ENCODE measurements around the gene CFAP61. TPM values are rescaled to one million over a fixed set of nuclear protein-coding genes. Genes with fewer than 3 reads are reported as not detected.

Gene CFAP61
- total RNA-seq, 4 donors from 2014 or later: 17.1 to 94.8 (median 41.4) TPM

GRCh38 chr20:20363434-20363798, 311.1 kb downstream of the CFAP61 start:
- no peaks in the 10 kb centered on the region for H3K36me3 ChIP-seq
- no peak for DNase-seq
- in situ Hi-C loops (cut with MboI; ENCODE audit: low sequenced_read_pairs in 4 of 4): no loop called here
- ATAC-seq: no peak
- H3K9me3 ChIP-seq: no peaks in the 10 kb centered on the region
- peaks cover 3 to 8% of the 10 kb centered on the region in 2 donors for H3K4me1 ChIP-seq
- intact Hi-C loops (cut with DNase I; ENCODE audit: low total_unique reads): no loop called here
- peaks cover 49 to 56% (median 53%) of the 10 kb centered on the region in 3 donors for H3K27me3 ChIP-seq
- H3K27ac ChIP-seq: no peak overlapping the region
- no peak overlapping the region for H3K4me3 ChIP-seq
- TF ChIP-seq, protein P1, sequence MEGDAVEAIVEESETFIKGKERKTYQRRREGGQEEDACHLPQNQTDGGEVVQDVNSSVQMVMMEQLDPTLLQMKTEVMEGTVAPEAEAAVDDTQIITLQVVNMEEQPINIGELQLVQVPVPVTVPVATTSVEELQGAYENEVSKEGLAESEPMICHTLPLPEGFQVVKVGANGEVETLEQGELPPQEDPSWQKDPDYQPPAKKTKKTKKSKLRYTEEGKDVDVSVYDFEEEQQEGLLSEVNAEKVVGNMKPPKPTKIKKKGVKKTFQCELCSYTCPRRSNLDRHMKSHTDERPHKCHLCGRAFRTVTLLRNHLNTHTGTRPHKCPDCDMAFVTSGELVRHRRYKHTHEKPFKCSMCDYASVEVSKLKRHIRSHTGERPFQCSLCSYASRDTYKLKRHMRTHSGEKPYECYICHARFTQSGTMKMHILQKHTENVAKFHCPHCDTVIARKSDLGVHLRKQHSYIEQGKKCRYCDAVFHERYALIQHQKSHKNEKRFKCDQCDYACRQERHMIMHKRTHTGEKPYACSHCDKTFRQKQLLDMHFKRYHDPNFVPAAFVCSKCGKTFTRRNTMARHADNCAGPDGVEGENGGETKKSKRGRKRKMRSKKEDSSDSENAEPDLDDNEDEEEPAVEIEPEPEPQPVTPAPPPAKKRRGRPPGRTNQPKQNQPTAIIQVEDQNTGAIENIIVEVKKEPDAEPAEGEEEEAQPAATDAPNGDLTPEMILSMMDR (IDR thresholded peaks at IDR 0.05 in 4 of 5, conservative IDR thresholded peaks at IDR 0.05 in 1 of 5): no peak
- TF ChIP-seq POLR2A (IDR thresholded peaks at IDR 0.05): no peak

GRCh38 chr20:20363799-20364592, 311.7 kb downstream of the CFAP61 start:
- no peak for ATAC-seq
- Histone ChIP-seq H3K27ac (no peak overlapping the region), H3K36me3 (no peaks in the 10 kb centered on the region), H3K27me3 (peaks cover 49 to 56% (median 53%) of the 10 kb centered on the region in 3 donors), H3K9me3 (no peaks in the 10 kb centered on the region), H3K4me3 (no peak overlapping the region), H3K4me1 (peaks cover 3 to 8% of the 10 kb centered on the region in 2 donors)
- intact Hi-C loops (cut with DNase I; ENCODE audit: low total_unique reads) (no loop called here), in situ Hi-C loops (cut with MboI; ENCODE audit: low sequenced_read_pairs in 4 of 4) (no loop called here)
- no peak for DNase-seq
- TF ChIP-seq, protein P1 (IDR thresholded peaks at IDR 0.05 in 4 of 5, conservative IDR thresholded peaks at IDR 0.05 in 1 of 5): no peak
- no peak for TF ChIP-seq POLR2A (IDR thresholded peaks at IDR 0.05)

GRCh38 chr20:20364593-20365479, 312.5 kb downstream of the CFAP61 start:
- Histone ChIP-seq H3K9me3 (no peaks in the 10 kb centered on the region), H3K36me3 (no peaks in the 10 kb centered on the region), H3K27me3 (peaks cover 55 to 64% (median 61%) of the 10 kb centered on the region in 3 donors), H3K4me1 (peaks cover 3 to 8% of the 10 kb centered on the region in 2 donors), H3K27ac (no peak overlapping the region), H3K4me3 (no peak overlapping the region)
- intact Hi-C loops (cut with DNase I; ENCODE audit: low total_unique reads): no loop called here
- in situ Hi-C loops (cut with MboI; ENCODE audit: low sequenced_read_pairs in 4 of 4): no loop called here
- ATAC-seq: no peak
- DNase-seq: no peak
- TF ChIP-seq, protein P1 (IDR thresholded peaks at IDR 0.05 in 4 of 5, conservative IDR thresholded peaks at IDR 0.05 in 1 of 5): no peak
- no peak for TF ChIP-seq POLR2A (IDR thresholded peaks at IDR 0.05)

DNA sequence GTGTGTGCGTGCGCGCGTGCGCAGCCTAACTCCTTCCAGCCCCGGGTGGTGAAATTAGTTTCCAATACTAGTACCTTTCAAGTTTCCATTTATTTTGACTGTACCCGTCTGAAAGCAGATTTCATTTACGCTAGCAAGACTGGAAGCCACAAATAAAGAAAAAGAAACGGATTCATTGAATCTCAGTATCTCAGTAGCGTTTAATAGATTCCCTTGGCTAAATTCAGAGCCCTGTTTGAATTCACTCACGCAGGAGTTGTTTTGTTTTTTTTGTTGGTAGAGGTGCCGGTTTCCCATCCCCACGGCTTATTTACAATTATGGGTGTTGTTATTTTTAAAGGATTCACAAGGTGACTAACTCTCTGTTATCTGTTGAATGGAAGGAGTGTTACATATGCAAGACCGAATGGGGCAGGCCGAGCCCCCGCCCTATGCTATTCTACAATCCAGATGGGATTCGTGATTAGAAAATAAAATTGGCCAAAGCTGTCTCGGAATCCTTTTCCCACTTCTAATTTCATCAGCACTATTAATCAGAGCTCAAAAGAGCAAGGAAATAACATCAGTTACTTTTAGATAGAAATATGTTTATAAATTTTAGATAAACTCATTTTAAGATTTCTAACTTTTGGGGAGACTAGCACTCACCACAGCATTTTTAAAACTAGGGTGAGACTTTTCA, 313.3 kb downstream of the CFAP61 start:
- Histone ChIP-seq H3K9me3 (no peaks in the 10 kb centered on the region), H3K36me3 (no peaks in the 10 kb centered on the region), H3K27ac (no peak overlapping the region), H3K27me3 (peaks cover 63 to 69% (median 68%) of the 10 kb centered on the region in 3 donors), H3K4me1 (peaks cover 3 to 8% of the 10 kb centered on the region in 2 donors), H3K4me3 (no peak overlapping the region)
- ATAC-seq: no peak
- DNase-seq: no peak
- in situ Hi-C loops (cut with MboI; ENCODE audit: low sequenced_read_pairs in 4 of 4) (no loop called here), intact Hi-C loops (cut with DNase I; ENCODE audit: low total_unique reads) (no loop called here)
- no peak for TF ChIP-seq POLR2A (IDR thresholded peaks at IDR 0.05)
- TF ChIP-seq, protein P1 (IDR thresholded peaks at IDR 0.05 in 4 of 5, conservative IDR thresholded peaks at IDR 0.05 in 1 of 5): no peak
